Kidney epithelial cell (primary cell): ENCODE data around the gene HAPSTR1. TPM values are rescaled to one million over a fixed set of nuclear protein-coding genes. Genes with fewer than 3 reads are reported as not detected.
"Not testable (repeated sequence)": the region's sequence is repeated elsewhere in the genome, so short reads cannot be mapped to it uniquely, and the experiment has no call there.

ENCODE experiments used
- DNase-seq: peaks from one replicate; pipeline ENCODE4 v3.0.0-alpha.2; 2010; ENCODE audit warnings: low read depth
- H3K27me3 ChIP-seq: 2 replicates; pipeline ENCODE4 v1.6.0; 2011; ENCODE audit warnings: low read length; ENCODE audit not compliant: control insufficient read depth, insufficient read depth
- H3K36me3 ChIP-seq: 2 replicates; pipeline ENCODE4 v1.5.1; 2011; ENCODE audit warnings: low read length; ENCODE audit not compliant: control insufficient read depth, insufficient read depth
- H3K4me3 ChIP-seq: 2 replicates; pipeline ENCODE4 v1.5.1; 2011; ENCODE audit warnings: low read depth, mild to moderate bottlenecking, control low read depth, low read length
- total RNA-seq: library from RNA; depleted of rRNA; stranded (reverse); fragments of >200 nt; gene quantifications from 2 replicates; pipeline ENCODE4 v1.2.3, GENCODE V29; 2015
- TF ChIP-seq, protein P1 (sequence below): IDR thresholded peaks from 2 replicates; pipeline ENCODE4 v1.5.1; 2011; ENCODE audit warnings: mild to moderate bottlenecking, moderate library complexity, low read length, control low read depth, inconsistent platforms; ENCODE audit not compliant: insufficient read depth, poor library complexity, severe bottlenecking

The HAPSTR1 gene, protein sequence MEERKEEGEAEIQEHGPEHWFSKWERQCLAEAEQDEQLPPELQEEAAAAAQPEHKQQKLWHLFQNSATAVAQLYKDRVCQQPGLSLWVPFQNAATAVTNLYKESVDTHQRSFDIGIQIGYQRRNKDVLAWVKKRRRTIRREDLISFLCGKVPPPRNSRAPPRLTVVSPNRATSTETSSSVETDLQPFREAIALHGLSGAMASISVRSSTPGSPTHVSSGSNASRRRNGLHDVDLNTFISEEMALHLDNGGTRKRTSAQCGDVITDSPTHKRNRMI
- total RNA-seq, result 75.3 and 78.2 TPM in 2 replicates

GRCh38 chr16:9090960-9091866, at the start of gene HAPSTR1:
Gene HAPSTR1 (plus strand): TSS chr16:9091644. CDS start chr16:9092045, 401 bp downstream.
- TF ChIP-seq, protein P1, sequence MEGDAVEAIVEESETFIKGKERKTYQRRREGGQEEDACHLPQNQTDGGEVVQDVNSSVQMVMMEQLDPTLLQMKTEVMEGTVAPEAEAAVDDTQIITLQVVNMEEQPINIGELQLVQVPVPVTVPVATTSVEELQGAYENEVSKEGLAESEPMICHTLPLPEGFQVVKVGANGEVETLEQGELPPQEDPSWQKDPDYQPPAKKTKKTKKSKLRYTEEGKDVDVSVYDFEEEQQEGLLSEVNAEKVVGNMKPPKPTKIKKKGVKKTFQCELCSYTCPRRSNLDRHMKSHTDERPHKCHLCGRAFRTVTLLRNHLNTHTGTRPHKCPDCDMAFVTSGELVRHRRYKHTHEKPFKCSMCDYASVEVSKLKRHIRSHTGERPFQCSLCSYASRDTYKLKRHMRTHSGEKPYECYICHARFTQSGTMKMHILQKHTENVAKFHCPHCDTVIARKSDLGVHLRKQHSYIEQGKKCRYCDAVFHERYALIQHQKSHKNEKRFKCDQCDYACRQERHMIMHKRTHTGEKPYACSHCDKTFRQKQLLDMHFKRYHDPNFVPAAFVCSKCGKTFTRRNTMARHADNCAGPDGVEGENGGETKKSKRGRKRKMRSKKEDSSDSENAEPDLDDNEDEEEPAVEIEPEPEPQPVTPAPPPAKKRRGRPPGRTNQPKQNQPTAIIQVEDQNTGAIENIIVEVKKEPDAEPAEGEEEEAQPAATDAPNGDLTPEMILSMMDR, result no peak
- peak within 1 kb of the TSS; percentile 65 for H3K4me3 ChIP-seq
- H3K27me3 ChIP-seq, result no peaks in the 10 kb centered on the region
- peak; percentile 98 for DNase-seq
- peaks cover 2% of the 10 kb centered on the region for H3K36me3 ChIP-seq

- no peak overlapping the region for H3K4me3 ChIP-seq
- DNase-seq, result no peak
- H3K27me3 ChIP-seq, result no peaks in the 10 kb centered on the region
- H3K36me3 ChIP-seq, result no peaks in the 10 kb centered on the region
- TF ChIP-seq, protein P1, result no peak
Measured at GRCh38 chr16:9042533-9042932, 48.9 kb upstream of the HAPSTR1 start.

DNA sequence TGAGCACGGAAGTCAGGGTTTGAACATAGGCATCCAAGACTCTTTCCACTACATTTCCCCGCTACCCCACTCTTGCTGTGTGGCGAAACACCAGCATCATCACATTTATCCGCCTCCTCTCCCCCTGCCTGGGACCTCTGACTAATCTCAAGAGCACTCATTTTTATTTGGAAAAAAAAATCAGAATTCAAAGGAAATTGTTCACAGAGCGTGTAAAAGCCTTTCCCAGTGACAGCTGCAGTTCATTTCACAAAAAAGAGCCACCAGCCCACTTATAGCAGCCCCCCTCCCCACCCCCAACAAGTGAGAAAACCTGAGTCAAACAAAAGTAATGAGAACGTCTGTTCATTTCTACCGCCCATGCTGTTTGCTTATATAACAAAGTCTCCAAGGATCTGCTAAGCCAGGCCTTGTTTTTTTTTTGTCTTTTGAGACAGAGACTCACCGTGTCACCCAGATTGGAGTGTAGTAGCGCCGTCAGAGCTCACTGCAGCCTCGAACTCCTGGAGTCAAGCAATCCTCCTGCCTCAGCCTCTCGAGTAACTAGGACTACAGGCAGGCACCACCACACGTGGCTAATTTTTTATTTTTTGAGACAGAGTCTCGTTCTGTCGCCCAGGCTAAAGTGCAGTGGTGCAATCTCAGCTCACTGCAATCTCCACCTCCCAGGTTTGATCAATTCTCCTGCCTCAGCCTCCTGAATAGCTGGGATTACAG, 48.3 kb upstream of the HAPSTR1 start:
- no peaks in the 10 kb centered on the region for H3K27me3 ChIP-seq
- no peak for DNase-seq
- H3K4me3 ChIP-seq, result no peak overlapping the region
- TF ChIP-seq, protein P1, result no peak
- no peaks in the 10 kb centered on the region for H3K36me3 ChIP-seq

DNA sequence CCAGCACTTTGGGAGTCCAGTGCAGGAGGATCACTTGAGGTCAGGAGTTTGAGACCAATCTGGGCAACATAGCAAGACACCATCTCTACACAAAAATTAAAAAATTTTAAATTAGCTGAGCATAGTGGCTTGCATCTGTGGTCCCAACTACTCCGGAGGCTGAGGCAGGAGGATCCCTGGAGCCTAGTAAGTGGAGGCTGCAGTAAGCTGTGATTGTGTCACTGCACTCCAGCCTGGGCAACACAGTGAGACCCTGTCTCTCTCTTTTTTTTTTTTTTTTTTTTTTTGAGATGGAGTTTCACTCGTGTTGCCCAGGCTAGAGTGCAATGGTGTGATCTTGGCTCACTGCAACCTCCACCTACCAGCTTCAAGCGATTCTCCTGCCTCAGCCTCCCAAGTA, 45.9 kb upstream of the HAPSTR1 start:
- H3K27me3 ChIP-seq, DNase-seq, H3K4me3 ChIP-seq, H3K36me3 ChIP-seq: not testable (repeated sequence)

GRCh38 chr16:9046667-9047055, 44.8 kb upstream of the HAPSTR1 start:
- no peak for DNase-seq
- Histone ChIP-seq H3K27me3 (no peaks in the 10 kb centered on the region), H3K4me3 (no peak overlapping the region), H3K36me3 (no peaks in the 10 kb centered on the region)
- TF ChIP-seq, protein P1, result no peak
